Lung (tissue), 12 donors: ENCODE results near the gene EME2. TPM values are rescaled to one million over a fixed set of nuclear protein-coding genes. Genes with fewer than 3 reads are reported as not detected.

Source experiments
- ATAC-seq: fragments of 200-7000 bp; cut with Tn5 transposase; one replicate; pipeline ENCODE4 v1.9.1; 2020; ENCODE audit warnings: moderate number of reproducible peaks; ENCODE audit not compliant: insufficient read depth, low FRiP score
- DNase-seq, 3 donors: peaks; one replicate each; pipeline ENCODE4 v3.0.0-alpha.2; 2013 to 2017
- H3K27ac ChIP-seq, 2 donors: one replicate each; pipeline ENCODE4 v1.5.1; 2013; ENCODE audit warnings: mild to moderate bottlenecking in 2 of 2, moderate library complexity in 2 of 2, control low read depth in 1 of 2, inconsistent platforms in 1 of 2, low read depth in 1 of 2, low read length in 1 of 2
- H3K27me3 ChIP-seq, 3 donors: one replicate each; pipeline ENCODE4 v1.5.1; 2013; ENCODE audit warnings: low read length in 2 of 3; ENCODE audit not compliant: control insufficient read depth in 3 of 3, insufficient read depth in 3 of 3
- H3K36me3 ChIP-seq, 4 donors: one replicate each; pipeline ENCODE4 v1.5.1; 2013; ENCODE audit warnings: low read length in 4 of 4, mild to moderate bottlenecking in 1 of 4, moderate library complexity in 1 of 4; ENCODE audit not compliant: control insufficient read depth in 4 of 4, insufficient read depth in 4 of 4
- H3K4me1 ChIP-seq, 5 donors: one replicate each; pipeline ENCODE4 v1.5.1; 2013; ENCODE audit warnings: low read length in 5 of 5, mild to moderate bottlenecking in 2 of 5, moderate library complexity in 1 of 5; ENCODE audit not compliant: control insufficient read depth in 5 of 5, insufficient read depth in 5 of 5
- H3K4me3 ChIP-seq: one replicate; pipeline ENCODE4 v1.5.1; 2013; ENCODE audit warnings: mild to moderate bottlenecking, control low read depth, moderate library complexity
- H3K9ac ChIP-seq, 2 donors: one replicate each; pipeline ENCODE4 v1.5.1; 2013; ENCODE audit warnings: low read length in 2 of 2, control low read depth in 1 of 2; ENCODE audit not compliant: insufficient read depth in 1 of 2
- H3K9me3 ChIP-seq, 4 donors: one replicate each; pipeline ENCODE4 v1.5.1; 2013; ENCODE audit warnings: low read length in 3 of 4, mild to moderate bottlenecking in 1 of 4, moderate library complexity in 1 of 4; ENCODE audit not compliant: control insufficient read depth in 4 of 4, insufficient read depth in 3 of 4
- WGBS, 2 donors: extraction: QIAGEN DNeasy Blood & Tissue Kit; methylation state at CpG; one replicate each; pipeline ENCODE4 v1.1.7; 2013; 5-methylcytosine and 5-hydroxymethylcytosine counted together
- polyA plus RNA-seq, 2 donors: library from polyadenylated mRNA; stranded (reverse); fragments of 200-250 nt; gene quantifications; one replicate each; pipeline ENCODE4 v1.2.1, GENCODE V29; 2013
- total RNA-seq, 2 donors: library from RNA; depleted of rRNA in 1 of 2; stranded (reverse); fragments of >200 nt in 1 of 2; gene quantifications; one replicate each; pipeline ENCODE4 v1.2.1, GENCODE V29; 2014 to 2021
- TF ChIP-seq, protein P1 (sequence below): IDR thresholded peaks from 2 replicates; pipeline ENCODE4 v1.5.1; 2012; ENCODE audit warnings: mild to moderate bottlenecking; ENCODE audit errors: control extremely low read depth, extremely low read depth
- donor health status: control.
- donor health status: control.
- donor health status: Bipolar disorder and iron deficiency.
- donor health status: healthy.
- donor health status: DM: yes; HTN: yes; CAD: no.

Gene EME2
- total and polyA plus RNA-seq, 4 donors: 8.6 to 30.2 (median 9.8) TPM

DNA sequence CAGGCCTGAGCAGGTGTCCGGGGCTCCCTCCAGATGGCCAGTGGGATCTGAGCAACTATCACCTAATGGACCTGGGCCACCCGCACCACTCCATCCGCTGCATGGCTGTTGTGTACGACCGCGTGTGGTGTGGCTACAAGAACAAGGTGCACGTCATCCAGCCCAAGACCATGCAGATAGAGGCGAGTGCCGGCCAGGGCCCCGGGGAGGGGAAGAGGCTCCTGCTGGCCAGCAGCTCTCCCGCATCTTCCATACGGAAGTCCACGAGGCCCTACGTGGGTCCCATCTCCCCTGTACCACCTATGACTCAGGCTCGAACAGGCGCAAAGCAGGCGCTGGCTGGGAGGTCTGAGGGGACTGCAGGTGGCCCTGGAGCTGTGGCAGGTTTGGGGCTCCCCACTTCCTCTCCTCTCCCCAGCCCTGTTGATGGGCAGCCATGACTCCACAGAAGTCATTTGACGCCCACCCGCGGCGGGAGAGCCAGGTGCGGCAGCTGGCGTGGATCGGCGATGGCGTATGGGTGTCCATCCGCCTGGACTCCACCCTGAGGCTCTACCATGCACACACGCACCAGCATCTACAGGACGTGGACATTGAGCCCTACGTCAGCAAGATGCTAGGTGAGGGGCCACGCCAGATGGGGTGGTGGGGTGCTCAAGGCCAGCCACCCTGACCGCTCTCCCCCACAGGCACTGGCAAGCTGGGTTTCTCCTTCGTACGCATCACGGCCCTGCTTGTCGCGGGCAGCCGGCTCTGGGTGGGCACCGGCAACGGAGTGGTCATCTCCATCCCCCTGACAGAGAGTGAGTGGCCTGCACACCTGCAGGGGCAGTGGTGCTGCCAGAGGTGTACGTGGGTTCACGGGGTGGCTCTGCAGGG is 5.3 kb upstream of the EME2 start:
- no peaks in the 10 kb centered on the region for H3K27me3 ChIP-seq
- 92 to 93% methylated on average over 42 of the region's 42 CpGs for WGBS, 2 donors
- H3K9ac ChIP-seq: no peak overlapping the region
- ATAC-seq (no peak), DNase-seq (no peak)
- no peaks in the 10 kb centered on the region for H3K9me3 ChIP-seq
- H3K27ac ChIP-seq: no peak overlapping the region
- H3K36me3 ChIP-seq: peaks cover 6 to 68% (median 20%) of the 10 kb centered on the region in 4 donors
- no peak overlapping the region for H3K4me3 ChIP-seq
- H3K4me1 ChIP-seq: peaks cover 0 to 14% (median 0%) of the 10 kb centered on the region in 5 donors
- TF ChIP-seq, protein P1, sequence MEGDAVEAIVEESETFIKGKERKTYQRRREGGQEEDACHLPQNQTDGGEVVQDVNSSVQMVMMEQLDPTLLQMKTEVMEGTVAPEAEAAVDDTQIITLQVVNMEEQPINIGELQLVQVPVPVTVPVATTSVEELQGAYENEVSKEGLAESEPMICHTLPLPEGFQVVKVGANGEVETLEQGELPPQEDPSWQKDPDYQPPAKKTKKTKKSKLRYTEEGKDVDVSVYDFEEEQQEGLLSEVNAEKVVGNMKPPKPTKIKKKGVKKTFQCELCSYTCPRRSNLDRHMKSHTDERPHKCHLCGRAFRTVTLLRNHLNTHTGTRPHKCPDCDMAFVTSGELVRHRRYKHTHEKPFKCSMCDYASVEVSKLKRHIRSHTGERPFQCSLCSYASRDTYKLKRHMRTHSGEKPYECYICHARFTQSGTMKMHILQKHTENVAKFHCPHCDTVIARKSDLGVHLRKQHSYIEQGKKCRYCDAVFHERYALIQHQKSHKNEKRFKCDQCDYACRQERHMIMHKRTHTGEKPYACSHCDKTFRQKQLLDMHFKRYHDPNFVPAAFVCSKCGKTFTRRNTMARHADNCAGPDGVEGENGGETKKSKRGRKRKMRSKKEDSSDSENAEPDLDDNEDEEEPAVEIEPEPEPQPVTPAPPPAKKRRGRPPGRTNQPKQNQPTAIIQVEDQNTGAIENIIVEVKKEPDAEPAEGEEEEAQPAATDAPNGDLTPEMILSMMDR: no peak

DNA sequence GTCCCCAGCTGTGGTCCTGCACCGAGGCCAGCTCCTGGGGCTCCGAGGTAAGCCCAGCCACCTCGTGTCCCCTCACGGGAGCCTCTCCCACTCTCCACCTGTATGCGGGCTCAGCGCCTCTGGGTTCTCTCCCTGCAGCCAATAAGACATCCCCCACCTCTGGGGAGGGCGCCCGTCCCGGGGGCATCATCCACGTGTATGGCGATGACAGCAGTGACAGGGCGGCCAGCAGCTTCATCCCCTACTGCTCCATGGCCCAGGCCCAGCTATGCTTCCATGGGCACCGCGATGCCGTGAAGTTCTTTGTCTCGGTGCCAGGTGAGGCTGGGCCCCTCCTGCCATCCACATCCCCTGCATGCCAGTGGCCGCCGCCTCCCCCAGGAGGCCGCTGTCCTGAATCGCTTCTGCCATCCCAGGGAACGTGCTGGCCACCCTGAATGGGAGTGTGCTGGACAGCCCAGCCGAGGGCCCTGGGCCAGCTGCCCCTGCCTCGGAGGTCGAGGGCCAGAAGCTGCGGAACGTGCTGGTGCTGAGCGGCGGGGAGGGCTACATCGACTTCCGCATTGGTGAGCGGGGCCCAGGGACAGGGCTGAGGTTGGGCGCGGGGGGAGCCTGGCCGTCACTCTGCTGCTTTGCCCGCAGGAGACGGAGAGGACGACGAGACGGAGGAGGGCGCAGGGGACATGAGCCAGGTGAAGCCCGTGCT is 4.4 kb upstream of the EME2 start:
- Histone ChIP-seq H3K4me3 (no peak overlapping the region), H3K9me3 (no peaks in the 10 kb centered on the region), H3K4me1 (peaks cover 0 to 15% (median 0%) of the 10 kb centered on the region in 5 donors), H3K9ac (no peak overlapping the region), H3K27me3 (no peaks in the 10 kb centered on the region), H3K36me3 (peaks cover 6 to 59% (median 20%) of the 10 kb centered on the region in 4 donors), H3K27ac (no peak overlapping the region)
- DNase-seq (no peak), ATAC-seq (no peak)
- 91 to 92% methylated on average over 41 of the region's 41 CpGs for WGBS, 2 donors
- TF ChIP-seq, protein P1: no peak

DNA sequence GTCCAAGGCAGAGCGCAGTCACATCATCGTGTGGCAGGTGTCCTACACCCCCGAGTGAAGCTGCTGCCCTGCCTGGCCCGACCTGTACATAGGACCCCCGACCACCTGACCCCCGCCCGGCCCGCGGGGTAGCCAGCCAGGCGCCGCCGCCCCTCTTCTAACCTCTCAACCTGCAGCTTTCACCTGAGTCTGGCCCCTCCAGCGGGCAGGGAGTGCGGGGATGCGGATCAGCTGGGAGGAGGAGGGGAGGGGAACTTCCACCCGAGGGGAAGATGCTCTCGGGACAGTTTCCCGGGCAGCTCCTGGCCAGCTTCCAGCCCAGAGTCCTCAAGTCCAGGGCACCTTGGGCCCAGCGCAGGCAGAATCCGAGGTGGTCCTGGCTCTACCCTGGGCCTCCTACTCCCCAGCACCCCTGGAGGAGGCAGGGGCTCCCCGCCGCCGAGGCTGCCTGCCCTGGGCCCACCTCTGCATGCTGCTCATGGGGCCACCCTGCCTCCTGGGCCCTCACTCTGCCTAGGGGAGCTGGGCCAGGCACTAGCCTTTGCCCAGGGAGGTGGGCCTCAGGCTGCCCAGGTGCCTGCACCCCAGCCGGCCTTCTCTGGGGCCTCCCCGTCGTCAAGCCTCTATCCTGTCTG is 3.7 kb upstream of the EME2 start:
- Histone ChIP-seq H3K27ac (no peak overlapping the region), H3K9ac (no peak overlapping the region), H3K4me1 (peaks cover 0 to 19% (median 0%) of the 10 kb centered on the region in 5 donors), H3K4me3 (no peak overlapping the region), H3K27me3 (no peaks in the 10 kb centered on the region), H3K9me3 (no peaks in the 10 kb centered on the region), H3K36me3 (peaks cover 6 to 55% (median 19%) of the 10 kb centered on the region in 4 donors)
- ATAC-seq (no peak), DNase-seq (no peak)
- 84 to 86% methylated on average over 23 to 26 of the region's 26 CpGs for WGBS, 2 donors
- TF ChIP-seq, protein P1: no peak
